ENCODE data around the gene ZNF22. TPM values are rescaled to one million over a fixed set of nuclear protein-coding genes. Genes with fewer than 3 reads are reported as not detected.

Gene ZNF22
- total RNA-seq, 1 donor from 2014 or later: 12.6 TPM

DNA sequence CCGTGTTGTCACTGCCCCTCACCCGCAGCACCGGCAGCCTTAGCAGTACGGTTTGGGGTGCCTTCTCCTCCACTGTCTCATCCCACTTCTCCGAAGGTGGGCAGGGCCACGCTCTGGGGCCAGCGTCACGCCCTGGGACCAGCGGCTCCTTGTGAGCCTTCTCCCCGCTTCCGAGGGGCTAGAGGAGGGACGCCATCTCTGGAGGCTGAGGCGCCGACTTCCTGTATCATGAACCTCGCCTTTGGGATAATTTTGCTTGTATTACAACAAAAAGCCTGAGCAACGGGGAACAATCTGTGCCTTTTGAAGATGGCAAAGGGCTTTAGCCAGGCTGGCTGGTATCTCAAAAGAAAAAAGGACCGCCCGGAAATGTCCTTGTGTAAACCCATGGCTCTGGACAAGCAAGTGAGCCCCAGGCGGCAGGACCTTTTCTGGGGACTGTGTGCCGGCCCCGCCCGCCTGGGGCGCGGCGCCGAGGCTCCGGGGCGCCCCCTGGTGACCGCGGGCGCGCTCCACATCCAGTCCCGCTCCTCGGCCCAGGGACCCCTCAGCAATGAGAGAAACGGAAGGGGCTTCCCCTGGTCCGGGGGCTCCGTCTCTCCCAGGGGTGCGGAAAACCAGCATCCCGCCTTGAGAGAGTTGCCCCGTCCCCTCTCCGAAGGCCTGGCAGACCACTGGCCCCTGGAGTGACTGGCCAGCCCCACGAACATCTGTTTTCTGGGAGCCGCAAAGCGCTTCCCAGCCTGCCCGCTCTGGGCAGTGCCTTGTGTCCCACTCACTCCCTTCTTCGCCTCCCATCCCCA lies 25.9 kb upstream of the ZNF22 start:
- ATAC-seq (peak; percentile 74), DNase-seq (peak; percentile 85)
- intact Hi-C loops (cut with micrococcal nuclease): loop anchor here (5.0 kb wide), 1 partner anchor 43 kb away; no protein-coding TSS in a partner anchor

GRCh38 chr10:44975431-44976331 lies 25.0 kb upstream of the ZNF22 start:
- ATAC-seq (peak; percentile 3), DNase-seq (peak; percentile 49)
- intact Hi-C loops (cut with micrococcal nuclease): loop anchor here (5.0 kb wide), 1 partner anchor 43 kb away; no protein-coding TSS in a partner anchor

- DNase-seq (peak; percentile 27), ATAC-seq (no peak)
- intact Hi-C loops (cut with micrococcal nuclease): loop anchor here (5.0 kb wide), 1 partner anchor 44 kb away; no protein-coding TSS in a partner anchor
Observed at GRCh38 chr10:44976352-44977198, 24.1 kb upstream of the ZNF22 start.

GRCh38 chr10:44977287-44978212 lies 23.2 kb upstream of the ZNF22 start:
- ATAC-seq (peak; percentile 4), DNase-seq (peak; percentile 59)
- intact Hi-C loops (cut with micrococcal nuclease): loop anchor here (5.0 kb wide), 1 partner anchor 45 kb away; no protein-coding TSS in a partner anchor

GRCh38 chr10:44978213-44978569 lies 22.5 kb upstream of the ZNF22 start:
- intact Hi-C loops (cut with micrococcal nuclease): loop anchor here (5.0 kb wide), 1 partner anchor 46 kb away; no protein-coding TSS in a partner anchor
- no peak for ATAC-seq
- no peak for DNase-seq

GRCh38 chr10:44978570-44979280 lies 22.0 kb upstream of the ZNF22 start, which contains the start of gene DEPP1:
Gene DEPP1, minus strand, starts transcription at chr10:44978809. Its CDS starts 779 bp downstream, at chr10:44978030.
- peak; percentile 95 for DNase-seq
- ATAC-seq: peak; percentile 65
- intact Hi-C loops (cut with micrococcal nuclease): loop anchor here (5.0 kb wide), 1 partner anchor 46 kb away; no protein-coding TSS in a partner anchor

DNA sequence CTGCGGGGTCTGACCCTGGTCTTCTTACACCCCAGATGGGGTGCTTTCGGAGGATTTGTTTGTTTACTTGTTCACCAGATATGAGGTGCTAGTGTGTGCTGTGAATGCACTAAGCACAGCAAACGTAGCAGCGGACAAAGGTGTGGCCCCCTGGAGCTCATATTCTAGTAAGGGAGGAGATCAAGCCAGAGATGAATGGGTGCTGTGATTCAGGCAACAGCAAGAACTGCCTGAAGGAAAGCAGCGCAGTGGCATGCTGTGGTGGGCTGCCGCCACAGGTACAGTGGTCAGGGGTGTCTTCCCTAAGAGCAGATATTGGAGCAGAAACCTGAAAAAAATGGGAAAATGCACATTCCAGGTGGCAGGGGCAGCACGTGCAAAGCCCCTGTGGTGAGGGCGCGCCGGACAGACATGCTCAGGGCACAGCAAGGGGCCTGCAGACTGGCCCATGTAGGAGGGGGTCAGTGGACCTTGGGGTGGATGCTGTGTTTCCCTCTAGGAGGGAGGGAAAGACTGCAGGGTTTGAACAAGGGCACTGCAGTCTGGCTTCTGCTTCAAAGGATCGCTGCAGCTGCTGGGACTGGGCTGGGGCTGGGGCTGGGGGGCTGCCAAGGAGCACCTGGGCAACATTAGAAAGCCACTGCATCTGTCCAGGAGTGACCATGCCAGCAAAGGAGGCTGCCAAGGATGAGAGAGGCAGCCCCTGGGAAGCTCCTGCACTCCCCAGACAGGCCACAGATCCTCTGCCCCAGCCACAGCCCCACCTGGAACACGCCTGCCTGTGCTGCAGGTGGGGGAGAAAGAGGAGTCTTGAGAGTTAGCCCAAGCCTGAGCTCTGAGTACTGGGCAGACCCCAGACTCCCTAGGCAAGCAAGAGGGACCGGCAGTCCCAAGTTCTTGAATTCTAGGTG lies 21.2 kb upstream of the ZNF22 start:
- intact Hi-C loops (cut with micrococcal nuclease): loop anchor here (5.0 kb wide), 1 partner anchor 47 kb away; no protein-coding TSS in a partner anchor
- ATAC-seq (no peak), DNase-seq (peak; percentile 33)

GRCh38 chr10:44980309-44981171 lies 20.2 kb upstream of the ZNF22 start:
- DNase-seq (peak; percentile 26), ATAC-seq (no peak)
- intact Hi-C loops (cut with micrococcal nuclease): no loop called here

DNA sequence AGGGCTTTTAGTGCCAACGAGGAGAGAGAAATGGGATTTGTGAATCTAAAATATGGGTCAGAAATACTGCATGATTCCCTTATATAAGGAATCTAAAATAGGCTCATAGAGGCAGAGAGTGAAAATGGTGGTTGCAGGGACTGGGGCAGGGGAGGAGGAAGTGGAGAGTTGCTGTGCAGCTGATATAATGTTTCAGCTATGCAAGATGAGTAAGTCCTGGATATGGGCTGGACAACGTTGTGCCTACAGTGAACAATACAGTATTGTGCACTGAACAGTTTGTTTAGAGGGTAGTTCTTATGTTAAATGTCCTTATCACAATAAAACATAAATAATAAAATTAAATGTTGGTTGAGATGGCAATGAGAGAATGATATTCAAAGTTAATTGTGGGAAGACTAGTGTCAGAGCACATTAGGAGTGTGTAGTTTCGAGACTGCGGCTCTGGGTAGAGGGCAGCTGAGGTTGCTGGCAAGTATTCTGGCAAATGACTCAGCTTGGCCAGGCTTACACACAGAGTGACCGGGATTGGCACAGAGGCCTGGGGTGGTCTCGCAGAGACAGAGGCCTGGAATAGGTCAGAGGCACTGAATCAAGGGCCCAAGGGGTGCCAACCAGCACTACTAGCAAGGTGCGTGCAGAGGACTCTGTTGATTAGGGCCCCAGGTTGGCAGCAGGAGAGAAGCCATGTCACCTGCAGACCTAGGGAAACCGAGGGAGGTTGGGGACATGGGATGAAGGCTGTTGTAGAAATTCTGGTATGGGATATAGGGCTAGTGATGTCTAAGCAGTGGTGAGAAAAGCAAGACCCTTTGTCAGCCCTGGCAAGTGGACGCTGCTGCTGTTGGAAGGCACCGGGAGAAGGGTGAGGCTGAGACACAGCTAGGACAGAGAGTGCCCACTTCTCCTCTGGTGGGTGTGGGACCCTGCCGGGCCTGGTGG lies 19.3 kb upstream of the ZNF22 start:
- ATAC-seq (peak; percentile 49), DNase-seq (peak; percentile 65)
- intact Hi-C loops (cut with micrococcal nuclease): no loop called here

GRCh38 chr10:44982114-44982460 lies 18.6 kb upstream of the ZNF22 start:
- ATAC-seq (peak; percentile 44), DNase-seq (peak; percentile 76)

GRCh38 chr10:44982496-44982895 lies 18.2 kb upstream of the ZNF22 start:
- intact Hi-C loops (cut with micrococcal nuclease): no loop called here
- ATAC-seq (no peak), DNase-seq (no peak)

More at GRCh38 chr10:44982114-44982460, 18.6 kb upstream of the ZNF22 start:
- intact Hi-C loops (cut with micrococcal nuclease): no loop called here

- ATAC-seq (no peak), DNase-seq (peak; percentile 37)
- intact Hi-C loops (cut with micrococcal nuclease): no loop called here
Observed at GRCh38 chr10:44983066-44983894, 17.4 kb upstream of the ZNF22 start.

- intact Hi-C loops (cut with micrococcal nuclease): no loop called here
- DNase-seq (no peak), ATAC-seq (no peak)
Observed at GRCh38 chr10:44983895-44984278, 16.8 kb upstream of the ZNF22 start.
